GM19239 (cell line): ENCODE data around the gene C12orf60.
A peak's percentile ranks its signal among the peaks of the same experiment; 100 is the strongest.

Experiments
- DNase-seq: peaks from one replicate; pipeline ENCODE4 v3.0.0; 2011; ENCODE audit warnings: low spot score; ENCODE audit not compliant: insufficient read length
- FAIRE-seq: peaks from 2 replicates; lab custom pipeline; 2011; peaks lifted over from hg19 to GRCh38; lab: Jason Lieb, UNC

The C12orf60 gene

DNA sequence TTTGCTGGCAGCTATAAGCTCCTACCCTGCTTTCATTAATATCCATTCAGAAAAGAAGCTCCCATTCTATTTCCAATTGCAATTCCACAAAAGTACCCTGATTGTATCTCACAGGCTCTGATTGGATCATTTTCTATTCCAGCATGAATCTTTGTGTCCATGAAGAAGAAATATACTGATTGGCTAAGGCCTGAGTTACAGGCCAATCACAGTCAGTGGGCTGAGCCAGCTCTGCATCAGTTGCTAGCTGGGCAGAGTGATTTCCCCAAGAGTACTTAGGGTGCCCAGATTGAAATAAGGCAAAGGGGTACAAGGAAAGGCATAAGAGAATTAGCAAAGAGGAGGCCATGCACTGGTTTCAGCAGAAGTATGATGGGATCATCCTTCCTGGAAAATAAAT, 25.4 kb downstream of the C12orf60 start:
- FAIRE-seq = no peak
- DNase-seq = peak; percentile 4

- DNase-seq (no peak), FAIRE-seq (no peak)
Observed at GRCh38 chr12:14833336-14833735, 29.9 kb downstream of the C12orf60 start.

- FAIRE-seq = no peak
Observed at GRCh38 chr12:14833952-14834351, 30.5 kb downstream of the C12orf60 start.

DNA sequence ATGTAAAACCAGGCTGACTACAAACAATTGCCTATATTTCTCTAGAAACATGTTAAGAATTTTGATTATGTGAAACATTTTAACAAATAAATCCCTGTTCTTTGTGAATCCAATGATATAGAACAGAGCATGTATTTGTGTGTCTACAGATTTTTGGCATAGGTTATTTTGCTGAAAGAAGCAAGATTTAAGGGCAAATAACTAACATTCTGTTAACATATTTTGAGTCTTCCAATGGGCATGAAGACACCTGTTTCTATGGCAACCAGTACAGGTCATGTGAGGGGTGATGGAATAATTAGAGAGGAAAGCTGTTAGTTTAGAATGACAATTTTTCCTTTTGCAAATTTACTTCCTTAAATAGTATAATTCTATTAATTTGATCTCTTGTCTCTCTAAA, 31.0 kb downstream of the C12orf60 start:
- FAIRE-seq (no peak), DNase-seq (no peak)

More at GRCh38 chr12:14833952-14834351, 30.5 kb downstream of the C12orf60 start:
- DNase-seq = no peak

- FAIRE-seq = no peak
- DNase-seq = no peak
Observed at GRCh38 chr12:14836336-14837210, 33.1 kb downstream of the C12orf60 start.

DNA sequence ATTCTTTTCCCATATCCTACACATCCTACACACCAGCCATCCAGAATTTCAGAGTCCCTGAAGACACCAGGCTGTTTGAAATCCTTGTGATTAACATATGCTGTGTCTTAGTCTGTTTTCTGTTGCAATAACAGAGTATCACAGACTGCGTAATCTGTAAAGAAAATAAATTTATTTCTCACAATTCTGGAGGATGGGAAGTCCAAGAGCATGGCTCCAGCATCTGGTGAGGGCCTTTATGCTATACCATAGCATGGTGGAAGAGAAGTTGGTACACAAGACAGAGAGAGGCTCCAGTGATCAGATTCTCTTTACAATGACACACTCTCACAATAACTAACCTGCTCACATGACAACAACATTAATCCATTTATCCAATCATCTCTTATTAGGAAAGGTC, 35.8 kb downstream of the C12orf60 start:
- FAIRE-seq (no peak), DNase-seq (no peak)

- DNase-seq = no peak
- no peak for FAIRE-seq
Observed at GRCh38 chr12:14840616-14841015, 37.1 kb downstream of the C12orf60 start.

- no peak for FAIRE-seq
- no peak for DNase-seq
Observed at GRCh38 chr12:14841761-14842160, 38.3 kb downstream of the C12orf60 start.

DNA sequence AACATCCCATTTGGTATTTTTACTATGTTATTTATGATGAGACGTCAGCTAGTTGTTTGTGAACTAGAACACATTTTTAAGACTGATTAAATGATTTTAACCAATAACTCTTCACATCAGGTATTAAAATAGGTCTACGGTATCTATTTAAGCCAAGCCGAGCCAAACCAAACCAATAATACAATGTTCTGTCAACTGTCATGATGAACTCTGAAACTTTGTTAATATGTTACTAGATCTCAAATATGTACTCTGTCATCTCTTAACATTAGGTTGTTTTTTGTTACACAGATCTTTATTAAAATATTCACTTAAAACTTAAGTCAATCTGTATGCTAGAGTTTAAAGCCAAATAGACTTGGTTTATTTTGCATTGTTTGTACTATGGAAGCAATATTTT, 38.8 kb downstream of the C12orf60 start:
- no peak for FAIRE-seq

GRCh38 chr12:14843425-14843887, 40.0 kb downstream of the C12orf60 start, which contains the start of gene ART4:
ART4 (minus strand) TSS chr12:14843526; CDS start chr12:14843113, 413 bp downstream.
- FAIRE-seq (no peak), DNase-seq (no peak)

More for the DNA sequence above, 38.8 kb downstream of the C12orf60 start:
- no peak for DNase-seq

DNA sequence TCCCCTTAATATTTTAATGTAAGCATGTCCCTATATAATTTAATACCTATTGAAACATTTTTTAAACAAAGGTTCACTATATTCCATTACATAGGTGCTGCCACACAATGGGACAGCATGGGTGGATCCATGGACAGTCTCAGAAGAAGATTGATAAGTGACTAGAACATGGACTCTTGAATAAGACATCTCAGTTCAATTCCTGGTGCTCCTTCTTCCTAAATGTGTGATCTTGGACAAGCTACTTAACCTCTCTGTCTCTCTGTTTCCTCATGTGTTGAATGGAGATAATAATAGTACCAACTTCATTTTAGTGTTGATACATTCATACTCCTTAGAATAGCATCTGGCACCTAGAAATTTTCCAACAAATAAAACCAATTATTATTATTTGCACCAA, 40.9 kb downstream of the C12orf60 start:
- FAIRE-seq = no peak
- no peak for DNase-seq

DNA sequence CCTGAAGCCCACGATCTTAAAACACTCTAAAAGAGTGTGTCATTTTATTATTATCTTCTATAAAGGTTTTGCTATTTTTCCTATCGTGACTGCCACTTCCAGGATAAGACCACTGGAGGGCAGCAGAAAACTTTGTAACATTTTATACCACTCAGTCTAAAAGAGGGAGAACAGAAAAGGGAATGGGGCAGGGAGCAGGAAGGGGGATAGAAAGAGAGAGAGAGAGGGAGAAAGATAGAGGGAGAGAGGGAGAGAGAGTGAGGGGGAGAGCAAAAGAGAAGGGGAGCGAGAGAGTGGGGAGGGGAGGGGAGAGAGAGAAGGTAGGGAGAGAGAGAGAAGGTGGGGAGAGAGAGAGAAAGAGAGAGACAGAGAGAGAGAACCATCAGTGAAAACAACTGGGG, 41.9 kb downstream of the C12orf60 start:
- FAIRE-seq (peak; percentile 21), DNase-seq (peak; percentile 7)

- no peak for FAIRE-seq
Observed at GRCh38 chr12:14846042-14846587, 42.6 kb downstream of the C12orf60 start.

DNA sequence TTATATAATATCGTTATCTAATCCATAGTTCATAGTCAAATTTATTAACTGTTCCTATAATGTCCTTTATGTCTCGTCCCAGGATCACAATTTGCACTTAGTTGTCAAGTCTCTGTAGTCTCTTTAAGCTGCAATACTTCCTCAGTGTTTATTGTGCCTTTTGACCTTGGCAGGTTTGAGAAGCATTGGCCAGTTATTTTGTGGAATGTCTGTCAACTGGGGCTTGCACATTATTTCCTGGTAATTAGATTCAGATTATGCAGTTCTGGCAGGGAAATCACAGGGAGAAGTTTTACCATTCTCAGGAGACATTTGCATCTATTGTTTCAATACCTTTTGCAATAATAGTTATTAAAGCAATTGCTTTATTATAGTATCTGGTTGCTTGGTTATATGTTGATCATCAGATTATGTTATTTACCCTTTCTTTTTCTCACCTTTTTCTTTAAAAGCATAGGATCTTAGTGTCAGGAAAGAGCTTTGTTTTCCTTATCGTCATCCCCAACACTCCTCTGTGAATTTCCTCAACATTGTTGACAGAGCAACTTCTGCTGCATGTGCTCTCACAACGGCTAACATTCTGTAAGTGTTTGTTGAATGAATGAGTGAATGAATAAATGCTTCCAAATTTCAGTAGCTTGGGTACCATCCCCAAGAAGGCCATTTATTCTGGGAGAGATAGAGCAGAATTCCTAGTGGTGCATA, 43.6 kb downstream of the C12orf60 start:
- DNase-seq (no peak), FAIRE-seq (no peak)

More at GRCh38 chr12:14846042-14846587, 42.6 kb downstream of the C12orf60 start:
- DNase-seq = no peak

DNA sequence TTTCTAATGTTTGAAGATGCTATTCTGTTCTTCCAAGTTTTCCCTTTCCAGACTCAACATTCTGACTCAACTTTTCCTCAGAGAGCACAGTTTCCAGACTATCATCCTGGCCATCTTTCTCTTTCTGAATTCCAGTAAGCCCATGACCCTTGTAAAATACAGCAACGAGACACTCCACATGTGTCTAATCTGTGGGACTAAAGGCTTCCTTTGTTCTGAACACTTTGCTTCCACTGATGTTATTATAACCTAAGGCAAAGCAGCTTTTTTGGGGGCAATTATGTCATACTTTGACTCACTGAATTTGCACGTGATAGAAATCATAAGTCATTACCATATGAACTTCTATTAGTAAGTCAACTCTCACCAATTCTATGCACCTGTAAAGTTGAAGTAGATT, 46.2 kb downstream of the C12orf60 start:
- no peak for FAIRE-seq
- no peak for DNase-seq

GRCh38 chr12:14850929-14851663, 47.6 kb downstream of the C12orf60 start:
- DNase-seq (no peak), FAIRE-seq (peak; percentile 53)

- no peak for DNase-seq
- FAIRE-seq = no peak
Observed at GRCh38 chr12:14852880-14853279, 49.4 kb downstream of the C12orf60 start.

- DNase-seq (no peak), FAIRE-seq (no peak)
Observed at GRCh38 chr12:14853961-14854360, 50.5 kb downstream of the C12orf60 start.

DNA sequence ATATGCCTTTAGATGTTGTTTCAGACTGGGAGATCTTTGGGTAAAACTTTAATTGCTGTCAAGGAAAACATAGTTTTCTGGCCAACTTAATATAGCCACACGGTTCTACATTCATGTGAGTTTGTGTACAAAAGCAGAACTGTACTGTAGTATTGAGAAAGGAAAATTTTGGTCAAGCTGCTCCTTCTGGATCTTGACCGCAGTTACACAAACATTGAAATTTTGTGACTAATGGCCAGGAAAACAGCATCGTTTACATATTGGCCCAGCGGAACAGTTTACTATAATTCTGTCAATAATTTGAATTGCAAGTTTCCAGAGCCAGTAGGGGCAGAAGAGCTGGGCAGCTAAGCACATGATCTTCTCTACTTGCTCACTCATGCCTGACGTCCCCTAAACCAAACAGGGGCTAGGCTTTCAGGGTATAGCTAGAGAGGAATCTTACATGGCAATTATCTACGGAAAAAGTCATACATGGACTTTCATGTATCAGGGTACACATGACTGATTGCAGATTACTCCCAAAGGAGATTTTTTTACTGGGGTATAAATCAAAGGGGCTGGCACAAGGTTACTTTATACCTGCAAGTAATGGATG, 51.2 kb downstream of the C12orf60 start:
- FAIRE-seq (peak; percentile 11), DNase-seq (no peak)

- no peak for FAIRE-seq
Observed at GRCh38 chr12:14858513-14858912, 55.0 kb downstream of the C12orf60 start.

More at GRCh38 chr12:14858513-14858912, 55.0 kb downstream of the C12orf60 start:
- DNase-seq = no peak
